Activated naive CD8-positive, alpha-beta T cell treated with anti-CD3 and anti-CD28 coated beads for 36 hours (primary cell): ENCODE data around the gene TRIM17. TPM values are rescaled to one million over a fixed set of nuclear protein-coding genes. Genes with fewer than 3 reads are reported as not detected.

Experiments
- DNase-seq: peaks from one replicate; pipeline ENCODE4 v3.0.0; 2021
- H3K27ac Mint-ChIP-seq: one replicate; pipeline ENCODE4 v1.8.0; 2022; ENCODE audit warnings: mild to moderate bottlenecking, moderate library complexity, mixed read lengths
- H3K27me3 Mint-ChIP-seq: one replicate; pipeline ENCODE4 v1.8.0; 2022; ENCODE audit warnings: mild to moderate bottlenecking, mixed read lengths
- H3K36me3 Mint-ChIP-seq: one replicate; pipeline ENCODE4 v1.8.0; 2021; ENCODE audit warnings: mild to moderate bottlenecking, mixed read lengths
- H3K4me1 Mint-ChIP-seq: one replicate; pipeline ENCODE4 v1.8.0; 2021; ENCODE audit warnings: mixed read lengths
- H3K4me3 Mint-ChIP-seq: one replicate; pipeline ENCODE4 v1.8.0; 2022; ENCODE audit warnings: mild to moderate bottlenecking, moderate library complexity, mixed read lengths
- H3K9me3 Mint-ChIP-seq: one replicate; pipeline ENCODE4 v1.8.0; 2022; ENCODE audit warnings: mixed read lengths
- total RNA-seq, 2 experiments: library from RNA; stranded (reverse); gene quantifications; one replicate each; pipeline ENCODE4 v1.2.3, GENCODE V29; 2021

Gene TRIM17
- total RNA-seq, 2 experiments from 2014 or later: 1.3 to 1.9 TPM

DNA sequence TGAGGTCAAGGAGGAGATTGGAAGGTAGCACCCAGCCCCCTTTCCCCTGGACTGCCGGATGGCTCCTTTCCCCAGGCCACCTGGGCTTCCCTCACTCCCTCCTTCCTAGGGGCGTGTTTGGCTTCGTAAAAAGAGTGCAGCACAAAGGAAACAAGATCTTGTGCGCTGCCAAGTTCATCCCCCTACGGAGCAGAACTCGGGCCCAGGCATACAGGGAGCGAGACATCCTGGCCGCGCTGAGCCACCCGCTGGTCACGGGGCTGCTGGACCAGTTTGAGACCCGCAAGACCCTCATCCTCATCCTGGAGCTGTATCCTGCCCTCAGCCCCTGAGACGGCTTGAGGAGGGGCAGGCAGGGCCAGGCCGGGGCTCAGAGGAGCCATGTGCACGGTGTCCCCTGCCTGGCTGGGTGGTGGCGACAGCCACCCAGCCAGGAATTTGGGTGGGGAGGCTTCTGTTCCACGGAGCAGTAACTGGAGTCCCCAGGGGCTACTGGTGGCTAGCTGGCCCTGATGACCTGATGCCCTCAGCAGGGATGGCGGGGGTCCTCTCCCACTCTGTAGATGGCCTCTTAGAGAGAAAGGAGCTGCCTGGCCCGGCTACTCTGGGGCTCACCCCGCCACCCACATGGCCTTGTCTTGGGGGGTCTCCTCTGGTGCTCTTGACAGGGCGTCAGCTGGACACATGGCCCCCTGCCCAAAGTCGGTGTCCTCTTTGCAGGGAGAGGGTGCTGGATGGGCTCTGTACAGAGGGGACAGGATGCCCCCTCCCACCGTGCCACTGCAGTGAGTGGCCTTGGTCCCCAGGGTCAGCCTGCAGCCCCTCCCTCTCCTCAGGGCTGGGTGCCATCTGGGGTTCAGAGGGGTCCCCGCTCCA is 49.6 kb downstream of the TRIM17 start:
- H3K36me3 Mint-ChIP-seq: no peaks in the 10 kb centered on the region
- H3K4me1 Mint-ChIP-seq: no peaks in the 10 kb centered on the region
- DNase-seq: no peak
- H3K27ac Mint-ChIP-seq: no peak overlapping the region
- H3K4me3 Mint-ChIP-seq: no peak overlapping the region
- no peaks in the 10 kb centered on the region for H3K27me3 Mint-ChIP-seq
- H3K9me3 Mint-ChIP-seq: no peaks in the 10 kb centered on the region

DNA sequence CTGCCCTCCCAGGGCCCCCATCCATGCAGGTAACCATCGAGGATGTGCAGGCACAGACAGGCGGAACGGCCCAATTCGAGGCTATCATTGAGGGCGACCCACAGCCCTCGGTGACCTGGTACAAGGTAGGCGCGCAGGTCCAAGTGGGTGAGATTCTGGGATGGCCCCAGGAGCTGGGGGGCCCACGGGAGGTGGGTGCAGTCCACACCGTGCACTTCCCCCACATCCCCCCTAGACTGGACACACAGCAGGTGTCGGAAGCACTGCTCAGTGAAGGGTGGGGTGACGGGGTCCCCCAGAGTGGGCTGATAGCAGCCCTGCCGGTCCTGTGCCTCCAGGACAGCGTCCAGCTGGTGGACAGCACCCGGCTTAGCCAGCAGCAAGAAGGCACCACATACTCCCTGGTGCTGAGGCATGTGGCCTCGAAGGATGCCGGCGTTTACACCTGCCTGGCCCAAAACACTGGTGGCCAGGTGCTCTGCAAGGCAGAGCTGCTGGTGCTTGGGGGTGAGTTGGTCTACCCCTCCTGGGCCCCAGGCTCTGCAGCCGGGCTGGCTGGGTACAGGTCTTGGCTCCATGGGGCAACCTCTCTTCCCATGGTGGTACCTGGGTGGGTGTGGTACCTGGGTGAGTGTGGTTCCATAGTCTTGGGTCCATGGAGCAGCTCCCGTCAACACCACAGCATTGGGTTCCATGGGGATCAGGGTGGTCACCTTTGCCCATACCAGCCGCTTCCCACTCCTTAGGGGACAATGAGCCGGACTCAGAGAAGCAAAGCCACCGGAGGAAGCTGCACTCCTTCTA is 50.4 kb downstream of the TRIM17 start:
- Mint-ChIP-seq H3K4me1 (no peaks in the 10 kb centered on the region), H3K4me3 (no peak overlapping the region), H3K27ac (no peak overlapping the region), H3K9me3 (no peaks in the 10 kb centered on the region), H3K27me3 (no peaks in the 10 kb centered on the region), H3K36me3 (no peaks in the 10 kb centered on the region)
- no peak for DNase-seq

DNA sequence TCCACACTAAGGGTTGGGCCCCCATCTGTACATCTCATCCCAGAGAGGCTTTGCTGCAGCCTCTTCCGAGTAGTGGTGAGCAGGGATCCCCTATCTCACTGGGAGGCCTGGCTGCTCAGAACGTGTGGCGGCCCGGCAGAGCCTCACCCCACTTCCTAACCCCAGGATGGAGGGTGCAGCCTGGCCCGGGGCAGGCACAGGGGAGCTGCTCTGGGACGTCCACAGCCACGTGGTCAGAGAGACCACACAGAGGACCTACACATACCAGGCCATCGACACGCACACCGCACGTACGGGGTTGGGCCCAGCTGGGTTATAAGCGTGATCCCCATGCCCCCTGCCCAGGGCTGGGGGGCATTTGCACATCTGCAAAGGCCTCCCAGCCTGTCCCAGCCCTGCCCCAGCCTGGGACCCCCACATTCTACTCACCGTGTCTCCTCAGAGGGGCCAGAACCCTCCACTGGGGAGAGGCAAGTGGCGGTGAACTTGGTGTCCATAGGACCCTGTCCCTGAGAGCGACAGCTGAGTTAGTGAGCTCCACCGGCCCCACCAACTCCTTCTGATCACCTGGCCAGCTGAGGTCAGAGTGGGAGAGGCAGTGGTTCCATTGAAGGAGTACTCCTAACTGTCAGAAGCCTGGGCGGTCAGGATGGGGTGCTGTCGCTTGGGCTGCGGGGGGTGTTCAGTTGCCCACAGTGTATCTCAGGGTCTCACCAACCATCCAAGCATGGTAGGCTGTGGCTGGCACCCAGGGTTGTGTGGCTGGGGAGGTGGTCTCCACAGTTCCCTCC is 51.2 kb downstream of the TRIM17 start:
- Mint-ChIP-seq H3K27ac (no peak overlapping the region), H3K27me3 (no peaks in the 10 kb centered on the region), H3K4me1 (no peaks in the 10 kb centered on the region), H3K36me3 (no peaks in the 10 kb centered on the region), H3K9me3 (no peaks in the 10 kb centered on the region), H3K4me3 (no peak overlapping the region)
- DNase-seq: no peak

DNA sequence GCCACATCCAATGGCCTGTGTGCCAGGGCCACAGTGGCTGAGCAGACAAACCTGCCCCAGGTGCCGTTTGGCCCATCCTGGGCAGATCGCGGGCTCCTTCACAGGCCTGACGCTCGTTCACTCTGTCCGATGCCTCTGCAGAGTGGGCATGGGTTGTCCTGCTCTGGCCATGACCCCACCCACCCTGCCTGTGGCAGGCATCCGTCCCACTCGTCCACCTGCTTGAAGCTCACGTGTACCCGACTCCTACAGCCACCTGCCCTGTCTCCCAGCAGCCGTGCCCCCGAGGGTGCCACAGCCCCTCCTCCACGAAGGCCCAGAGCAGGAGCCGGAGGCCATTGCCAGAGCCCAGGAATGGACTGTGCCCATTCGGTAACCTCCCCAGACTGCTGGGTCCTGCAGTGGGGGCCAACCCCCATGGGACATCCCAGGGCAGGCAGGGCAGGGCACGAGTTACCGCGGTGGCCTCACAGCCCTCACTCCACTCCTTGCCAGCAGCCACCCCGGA is 51.9 kb downstream of the TRIM17 start:
- no peaks in the 10 kb centered on the region for H3K27me3 Mint-ChIP-seq
- H3K4me3 Mint-ChIP-seq: no peak overlapping the region
- H3K27ac Mint-ChIP-seq: no peak overlapping the region
- no peak for DNase-seq
- H3K9me3 Mint-ChIP-seq: no peaks in the 10 kb centered on the region
- no peaks in the 10 kb centered on the region for H3K4me1 Mint-ChIP-seq
- no peaks in the 10 kb centered on the region for H3K36me3 Mint-ChIP-seq

- H3K27me3 Mint-ChIP-seq: no peaks in the 10 kb centered on the region
- no peaks in the 10 kb centered on the region for H3K4me1 Mint-ChIP-seq
- no peak overlapping the region for H3K4me3 Mint-ChIP-seq
- no peaks in the 10 kb centered on the region for H3K9me3 Mint-ChIP-seq
- H3K36me3 Mint-ChIP-seq: no peaks in the 10 kb centered on the region
- no peak for DNase-seq
- H3K27ac Mint-ChIP-seq: no peak overlapping the region
Measured at GRCh38 chr1:228364068-228364705, 52.5 kb downstream of the TRIM17 start.

- Mint-ChIP-seq H3K36me3 (no peaks in the 10 kb centered on the region), H3K4me1 (no peaks in the 10 kb centered on the region), H3K9me3 (no peaks in the 10 kb centered on the region), H3K27ac (no peak overlapping the region), H3K27me3 (no peaks in the 10 kb centered on the region), H3K4me3 (no peak overlapping the region)
- no peak for DNase-seq
Measured at GRCh38 chr1:228363686-228364067, 53.0 kb downstream of the TRIM17 start.

- Mint-ChIP-seq H3K36me3 (no peaks in the 10 kb centered on the region), H3K27ac (no peak overlapping the region), H3K4me1 (no peaks in the 10 kb centered on the region), H3K9me3 (no peaks in the 10 kb centered on the region), H3K27me3 (no peaks in the 10 kb centered on the region), H3K4me3 (no peak overlapping the region)
- DNase-seq: no peak
Measured at GRCh38 chr1:228362884-228363450, 53.7 kb downstream of the TRIM17 start.

GRCh38 chr1:228362141-228362883 is 54.3 kb downstream of the TRIM17 start:
- DNase-seq: no peak

DNA sequence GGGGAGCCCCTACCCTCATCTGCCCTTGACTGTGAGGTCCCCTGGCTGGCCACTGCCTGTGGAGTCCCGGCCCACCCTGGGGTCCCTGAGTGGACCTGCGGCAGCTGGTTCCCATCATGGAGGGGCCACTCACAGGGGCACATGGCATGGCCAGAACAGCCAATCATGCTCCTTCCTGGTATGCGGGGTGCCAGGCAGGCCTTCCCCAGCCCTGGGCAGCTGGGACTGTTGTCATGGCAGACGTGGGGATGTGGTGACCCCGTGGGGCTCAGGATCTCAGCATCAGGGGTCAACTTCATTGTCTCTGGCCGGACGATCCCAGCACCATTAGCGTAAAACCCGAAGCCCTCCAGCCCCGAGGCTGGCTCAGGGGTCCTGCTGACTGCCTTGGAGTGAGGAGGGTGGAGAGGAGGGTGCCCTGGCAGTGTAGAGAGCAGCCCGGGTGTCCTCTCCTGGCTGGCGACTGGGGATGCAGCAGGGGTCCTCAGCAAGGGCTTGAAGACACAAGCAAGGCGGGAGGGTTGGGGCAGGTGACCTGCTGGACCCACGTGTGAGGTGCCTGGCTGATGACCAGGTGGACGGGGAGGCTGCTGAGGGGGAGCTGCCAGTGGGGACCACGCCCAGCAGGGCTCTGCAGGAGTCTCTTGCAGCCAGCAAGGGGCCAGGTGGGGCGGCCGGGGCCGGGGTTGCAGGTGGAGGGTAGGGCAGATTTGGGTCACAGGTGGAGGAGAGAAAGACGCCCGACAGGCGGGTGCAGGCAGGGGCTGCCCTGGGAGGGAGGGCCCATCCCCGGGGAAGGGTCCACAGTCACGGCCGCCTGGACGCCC is 55.1 kb downstream of the TRIM17 start:
- no peaks in the 10 kb centered on the region for H3K36me3 Mint-ChIP-seq
- H3K27me3 Mint-ChIP-seq: no peaks in the 10 kb centered on the region
- no peak for DNase-seq
- H3K4me1 Mint-ChIP-seq: no peaks in the 10 kb centered on the region
- H3K9me3 Mint-ChIP-seq: no peaks in the 10 kb centered on the region
- H3K27ac Mint-ChIP-seq: no peak overlapping the region
- H3K4me3 Mint-ChIP-seq: no peak overlapping the region

More at GRCh38 chr1:228362141-228362883, 54.3 kb downstream of the TRIM17 start:
- Mint-ChIP-seq H3K9me3 (no peaks in the 10 kb centered on the region), H3K27me3 (no peaks in the 10 kb centered on the region), H3K4me1 (no peaks in the 10 kb centered on the region), H3K27ac (no peak overlapping the region), H3K4me3 (no peak overlapping the region), H3K36me3 (no peaks in the 10 kb centered on the region)

GRCh38 chr1:228360533-228361313 is 55.9 kb downstream of the TRIM17 start:
- Mint-ChIP-seq H3K36me3 (no peaks in the 10 kb centered on the region), H3K9me3 (no peaks in the 10 kb centered on the region), H3K27me3 (no peaks in the 10 kb centered on the region), H3K4me1 (no peaks in the 10 kb centered on the region), H3K4me3 (no peak overlapping the region), H3K27ac (no peak overlapping the region)
- no peak for DNase-seq

GRCh38 chr1:228359613-228360532 is 56.8 kb downstream of the TRIM17 start:
- Mint-ChIP-seq H3K27ac (no peak overlapping the region), H3K4me3 (no peak overlapping the region), H3K4me1 (no peaks in the 10 kb centered on the region), H3K36me3 (no peaks in the 10 kb centered on the region), H3K9me3 (no peaks in the 10 kb centered on the region), H3K27me3 (no peaks in the 10 kb centered on the region)
- DNase-seq: no peak
